Left ventricle myocardium inferior (tissue), 1 donor: ENCODE data around the gene PRDM16. TPM values are rescaled to one million over a fixed set of nuclear protein-coding genes. Genes with fewer than 3 reads are reported as not detected.

Source experiments
- DNase-seq: peaks from one replicate; pipeline ENCODE4 v3.0.0-alpha.2; 2020
- H3K27ac ChIP-seq: fragments of 200-600 bp; replicated peaks from 2 replicates; pipeline ENCODE4 v1.8.0; 2021
- H3K27me3 ChIP-seq: fragments of 200-600 bp; 2 replicates; pipeline ENCODE4 v1.8.0; 2021; ENCODE audit warnings: low read depth
- H3K36me3 ChIP-seq: fragments of 200-600 bp; 2 replicates; pipeline ENCODE4 v1.8.0; 2021
- H3K4me1 ChIP-seq: fragments of 200-600 bp; 2 replicates; pipeline ENCODE4 v1.8.0; 2021
- H3K4me3 ChIP-seq: fragments of 200-600 bp; 2 replicates; pipeline ENCODE4 v1.8.0; 2021; ENCODE audit warnings: mild to moderate bottlenecking, moderate library complexity
- H3K9me3 ChIP-seq: fragments of 200-600 bp; replicated peaks from 2 replicates; pipeline ENCODE4 v1.8.0; 2021
- intact Hi-C: fragments of 100-400 bp; cut with micrococcal nuclease; formaldehyde crosslinking; loops from one replicate; pipeline ENCODE4 v1.11.0; 2022
- total RNA-seq: library from RNA; stranded (reverse); fragmentation: NEBNext Ultra II Directional; extraction: Animal tissue kit (Norgen Biotek cat#: 25700); gene quantifications from one replicate; pipeline ENCODE4 v1.2.1, GENCODE V29; 2021
- TF ChIP-seq, protein P1 (sequence below): fragments of 200-600 bp; IDR thresholded peaks from 2 replicates; pipeline ENCODE4 v1.8.0; 2021; ENCODE audit warnings: antibody characterized with exemption, mild to moderate bottlenecking, borderline replicate concordance
- donor health status: DM: no; HTN: yes; CAD: no; lungs with severe emphysema.

Gene PRDM16
- total RNA-seq, 1 donor from 2014 or later, result 16.6 TPM

DNA sequence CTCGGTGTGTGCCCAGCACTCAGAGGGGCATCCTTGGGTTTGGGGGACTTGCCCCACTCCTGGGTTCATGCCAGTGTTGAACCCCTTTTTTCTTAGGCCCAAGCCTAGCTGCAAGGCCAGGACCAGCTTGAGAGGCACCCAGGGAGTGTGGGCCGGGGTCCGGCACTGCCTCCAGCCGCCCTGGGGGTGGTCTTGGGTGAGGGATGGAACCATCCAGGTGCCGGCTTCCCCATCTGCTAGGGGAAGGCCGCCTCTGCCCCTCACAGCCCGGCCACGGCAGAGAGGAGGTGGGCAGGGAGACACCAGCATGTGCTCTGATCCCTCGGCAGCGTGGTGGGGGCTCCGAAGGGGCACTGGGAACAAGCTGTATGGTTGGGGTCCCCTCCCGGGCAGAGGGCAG lies 335.3 kb downstream of the PRDM16 start:
- intact Hi-C loops, result no loop called here
- no peak overlapping the region for H3K4me3 ChIP-seq
- H3K36me3 ChIP-seq, result peaks cover 12% of the 10 kb centered on the region
- H3K27me3 ChIP-seq, result peaks cover 6% of the 10 kb centered on the region
- DNase-seq, result no peak
- no peak overlapping the region for H3K27ac ChIP-seq
- H3K9me3 ChIP-seq, result no peaks in the 10 kb centered on the region
- H3K4me1 ChIP-seq, result peaks cover 16% of the 10 kb centered on the region
- TF ChIP-seq, protein P1, sequence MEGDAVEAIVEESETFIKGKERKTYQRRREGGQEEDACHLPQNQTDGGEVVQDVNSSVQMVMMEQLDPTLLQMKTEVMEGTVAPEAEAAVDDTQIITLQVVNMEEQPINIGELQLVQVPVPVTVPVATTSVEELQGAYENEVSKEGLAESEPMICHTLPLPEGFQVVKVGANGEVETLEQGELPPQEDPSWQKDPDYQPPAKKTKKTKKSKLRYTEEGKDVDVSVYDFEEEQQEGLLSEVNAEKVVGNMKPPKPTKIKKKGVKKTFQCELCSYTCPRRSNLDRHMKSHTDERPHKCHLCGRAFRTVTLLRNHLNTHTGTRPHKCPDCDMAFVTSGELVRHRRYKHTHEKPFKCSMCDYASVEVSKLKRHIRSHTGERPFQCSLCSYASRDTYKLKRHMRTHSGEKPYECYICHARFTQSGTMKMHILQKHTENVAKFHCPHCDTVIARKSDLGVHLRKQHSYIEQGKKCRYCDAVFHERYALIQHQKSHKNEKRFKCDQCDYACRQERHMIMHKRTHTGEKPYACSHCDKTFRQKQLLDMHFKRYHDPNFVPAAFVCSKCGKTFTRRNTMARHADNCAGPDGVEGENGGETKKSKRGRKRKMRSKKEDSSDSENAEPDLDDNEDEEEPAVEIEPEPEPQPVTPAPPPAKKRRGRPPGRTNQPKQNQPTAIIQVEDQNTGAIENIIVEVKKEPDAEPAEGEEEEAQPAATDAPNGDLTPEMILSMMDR, result no peak

DNA sequence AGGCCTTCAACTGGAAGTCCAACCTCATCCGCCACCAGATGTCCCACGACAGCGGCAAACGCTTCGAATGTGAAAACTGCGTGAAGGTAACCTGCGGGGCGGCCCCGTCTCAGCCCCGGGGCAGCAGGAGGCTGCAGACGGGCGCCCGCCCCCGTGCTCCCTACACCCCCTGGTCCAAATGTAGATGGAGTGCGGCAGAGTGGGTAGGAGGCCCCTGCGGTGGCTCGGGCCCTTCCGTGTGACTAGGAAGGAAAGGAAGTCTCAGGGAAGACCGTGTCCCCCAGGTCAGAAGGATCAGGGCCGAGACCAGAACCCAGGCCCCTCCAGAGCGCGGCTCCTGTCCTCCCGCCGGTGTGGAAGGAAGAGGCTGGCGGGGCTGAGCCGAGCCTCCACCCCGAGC lies 335.8 kb downstream of the PRDM16 start:
- H3K4me1 ChIP-seq, result peaks cover 16% of the 10 kb centered on the region
- no peaks in the 10 kb centered on the region for H3K9me3 ChIP-seq
- no peak for DNase-seq
- no peak overlapping the region for H3K27ac ChIP-seq
- H3K4me3 ChIP-seq, result no peak overlapping the region
- H3K27me3 ChIP-seq, result peaks cover 6% of the 10 kb centered on the region
- intact Hi-C loops, result no loop called here
- TF ChIP-seq, protein P1, result no peak
- peaks cover 12% of the 10 kb centered on the region for H3K36me3 ChIP-seq

DNA sequence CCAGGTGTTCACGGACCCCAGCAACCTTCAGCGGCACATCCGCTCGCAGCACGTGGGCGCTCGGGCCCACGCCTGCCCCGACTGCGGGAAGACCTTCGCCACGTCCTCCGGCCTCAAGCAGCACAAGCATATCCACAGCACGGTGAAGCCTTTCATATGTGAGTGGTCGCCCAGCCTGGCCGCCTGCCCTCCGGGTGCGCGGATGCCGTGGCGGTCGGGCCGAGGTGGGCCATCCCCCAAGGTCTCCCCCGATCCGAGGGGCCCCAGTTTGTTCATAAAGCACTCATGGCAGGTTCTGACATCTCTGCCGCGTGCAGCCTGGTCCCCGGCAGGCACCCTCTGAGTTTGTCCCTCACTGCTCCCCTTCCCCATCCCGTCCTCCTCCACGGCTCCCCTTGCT lies 336.5 kb downstream of the PRDM16 start:
- peaks cover 12% of the 10 kb centered on the region for H3K36me3 ChIP-seq
- no peak for DNase-seq
- H3K4me1 ChIP-seq, result peaks cover 21% of the 10 kb centered on the region
- H3K9me3 ChIP-seq, result no peaks in the 10 kb centered on the region
- intact Hi-C loops, result no loop called here
- H3K27me3 ChIP-seq, result peaks cover 6% of the 10 kb centered on the region
- no peak overlapping the region for H3K4me3 ChIP-seq
- no peak overlapping the region for H3K27ac ChIP-seq
- TF ChIP-seq, protein P1, result no peak

DNA sequence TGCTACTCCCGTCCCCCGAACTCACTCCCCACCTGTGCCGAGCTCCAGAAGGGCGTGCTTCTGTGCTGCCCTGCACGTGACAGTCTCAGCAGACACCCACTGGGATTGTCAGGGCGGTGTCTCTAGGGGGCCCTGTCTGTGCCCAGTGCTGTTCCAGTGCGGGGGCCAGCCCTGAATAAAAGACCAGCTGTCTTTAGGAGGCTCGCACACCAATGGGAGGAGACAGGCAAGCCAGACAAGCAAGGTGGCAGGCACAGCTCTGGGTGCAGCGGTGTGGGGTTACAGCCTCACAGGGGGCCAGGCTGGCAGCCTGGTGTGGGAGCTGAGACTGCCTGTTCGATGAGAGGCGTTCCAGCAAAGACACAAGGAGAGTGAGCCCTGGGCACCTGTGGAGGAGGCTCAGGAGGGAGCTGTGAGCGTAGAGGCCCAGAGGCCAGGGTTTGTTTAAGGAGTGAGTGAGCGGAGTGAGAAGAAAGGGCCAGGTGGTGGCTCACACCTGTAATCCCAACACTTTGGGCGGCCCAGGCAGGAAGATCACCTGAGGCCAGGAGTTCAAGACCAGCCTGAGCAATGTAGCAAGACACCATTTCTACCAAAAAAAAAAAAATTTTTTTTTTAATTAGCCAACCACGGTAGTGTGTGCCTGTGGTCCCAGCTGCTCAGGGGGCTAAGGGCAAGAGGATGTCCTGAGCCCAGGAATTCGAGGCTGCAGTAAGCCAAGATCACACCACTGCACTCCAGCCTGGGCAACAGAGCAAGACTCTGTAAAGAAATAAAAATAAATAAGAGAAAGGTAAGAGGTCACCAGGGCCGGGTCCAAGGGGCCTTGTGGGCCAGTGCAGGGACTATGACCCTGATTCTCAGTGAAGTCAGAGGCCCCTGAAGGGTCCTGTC lies 337.2 kb downstream of the PRDM16 start:
- no peak for DNase-seq
- intact Hi-C loops, result no loop called here
- Histone ChIP-seq H3K27me3 (peaks cover 6% of the 10 kb centered on the region), H3K4me1 (peaks cover 21% of the 10 kb centered on the region), H3K27ac (no peak overlapping the region), H3K4me3 (no peak overlapping the region), H3K36me3 (peaks cover 12% of the 10 kb centered on the region), H3K9me3 (no peaks in the 10 kb centered on the region)
- TF ChIP-seq, protein P1, result no peak

DNA sequence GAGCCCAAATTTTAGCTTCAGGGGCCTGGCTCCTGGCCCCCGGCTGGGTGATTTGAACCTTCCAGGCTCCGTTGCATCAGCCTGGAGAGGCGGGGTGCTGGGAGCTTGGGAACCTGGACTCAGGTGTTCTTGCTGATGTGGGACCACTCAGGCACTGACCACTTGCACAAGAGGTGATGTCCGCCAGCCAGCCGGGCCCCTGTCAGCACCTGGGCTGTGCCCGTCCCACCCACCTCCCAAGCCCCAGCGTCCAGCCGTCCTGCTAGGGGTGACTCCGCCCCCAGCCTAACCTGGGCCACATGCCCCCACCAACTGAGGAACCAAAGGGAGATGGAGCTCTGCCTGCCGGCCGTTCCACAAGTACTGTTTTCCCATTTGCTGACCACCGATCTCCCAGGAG lies 338.0 kb downstream of the PRDM16 start:
- Histone ChIP-seq H3K27ac (no peak overlapping the region), H3K4me3 (no peak overlapping the region), H3K36me3 (peaks cover 12% of the 10 kb centered on the region), H3K27me3 (peaks cover 6% of the 10 kb centered on the region), H3K9me3 (no peaks in the 10 kb centered on the region), H3K4me1 (peaks cover 21% of the 10 kb centered on the region)
- intact Hi-C loops, result no loop called here
- TF ChIP-seq, protein P1, result no peak
- DNase-seq, result no peak
